Measurements from ENCODE around the gene DIPK1C.
"Not testable (repeated sequence)": the region's sequence is repeated elsewhere in the genome, so short reads cannot be mapped to it uniquely, and the experiment has no call there.

The DIPK1C gene

GRCh38 chr18:74457043-74457724 is at the start of gene DIPK1C:
Gene DIPK1C (minus strand): TSS chr18:74457308. CDS start chr18:74457259, 49 bp downstream.
- DNase-seq (ENCODE audit: low spot score): no peak

GRCh38 chr18:74506448-74507084 is 49.5 kb upstream of the DIPK1C start:
- no peak for DNase-seq (ENCODE audit: low spot score)

GRCh38 chr18:74505776-74506175 is 48.7 kb upstream of the DIPK1C start:
- DNase-seq (ENCODE audit: low spot score): no peak

- no peak for DNase-seq (ENCODE audit: low spot score)
Measured at GRCh38 chr18:74503137-74503536, 46.0 kb upstream of the DIPK1C start.

- DNase-seq (ENCODE audit: low spot score): no peak
Measured at GRCh38 chr18:74501386-74501785, 44.3 kb upstream of the DIPK1C start.

GRCh38 chr18:74500774-74501173 is 43.7 kb upstream of the DIPK1C start:
- DNase-seq (ENCODE audit: low spot score): not testable (repeated sequence)

GRCh38 chr18:74500372-74500771 is 43.3 kb upstream of the DIPK1C start:
- no peak for DNase-seq (ENCODE audit: low spot score)

- DNase-seq (ENCODE audit: low spot score): peak; percentile 55
Measured at GRCh38 chr18:74499633-74500032, 42.5 kb upstream of the DIPK1C start.

GRCh38 chr18:74498712-74499627 is 41.9 kb upstream of the DIPK1C start:
- DNase-seq (ENCODE audit: low spot score): peak; percentile 59

- DNase-seq (ENCODE audit: low spot score): no peak
Measured at GRCh38 chr18:74497778-74498177, 40.7 kb upstream of the DIPK1C start.

- DNase-seq (ENCODE audit: low spot score): no peak
Measured at GRCh38 chr18:74497324-74497676, 40.2 kb upstream of the DIPK1C start.

GRCh38 chr18:74496508-74497323 is 39.6 kb upstream of the DIPK1C start:
- peak; percentile 56 for DNase-seq (ENCODE audit: low spot score)

GRCh38 chr18:74495581-74496507 is 38.7 kb upstream of the DIPK1C start, which contains the start of gene CNDP2:
Gene CNDP2 (plus strand): TSS chr18:74496363. CDS start chr18:74499974, 3,611 bp downstream.
- peak; percentile 97 for DNase-seq (ENCODE audit: low spot score)

- DNase-seq (ENCODE audit: low spot score): no peak
Measured at GRCh38 chr18:74494514-74494913, 37.4 kb upstream of the DIPK1C start.

- peak; percentile 26 for DNase-seq (ENCODE audit: low spot score)
Measured at GRCh38 chr18:74493689-74494088, 36.6 kb upstream of the DIPK1C start.

- DNase-seq (ENCODE audit: low spot score): no peak
Measured at GRCh38 chr18:74492259-74492658, 35.2 kb upstream of the DIPK1C start.

- no peak for DNase-seq (ENCODE audit: low spot score)
Measured at GRCh38 chr18:74489676-74490075, 32.6 kb upstream of the DIPK1C start.

- DNase-seq (ENCODE audit: low spot score): no peak
Measured at GRCh38 chr18:74488864-74489263, 31.8 kb upstream of the DIPK1C start.

GRCh38 chr18:74488354-74488753 is 31.2 kb upstream of the DIPK1C start:
- DNase-seq (ENCODE audit: low spot score): no peak

- no peak for DNase-seq (ENCODE audit: low spot score)
Measured at GRCh38 chr18:74486119-74486849, 29.2 kb upstream of the DIPK1C start.

Data from hematopoietic multipotent progenitor cell treated with erythropoietin and hydrocortisone succinate and interleukin-3 and kit ligand, for 17 days (in vitro differentiated cells).